HL-60 (cell line): ENCODE results near the gene SLC2A13.

Experiments used
- DNase-seq, 2 experiments: peaks; one replicate each; pipeline ENCODE4 v3.0.0-alpha.2; 2010 to 2020; ENCODE audit warnings: low read depth in 1 of 2, low spot score in 1 of 2
- H3K27ac ChIP-seq: fragments of 250-450 bp; sonication (Bioruptor Pico); replicated peaks from 2 replicates; pipeline ENCODE4 v1.5.1; 2020; ENCODE audit warnings: mild to moderate bottlenecking, moderate library complexity
- H3K27me3 ChIP-seq: fragments of 250-450 bp; sonication (Bioruptor Pico); 2 replicates; pipeline ENCODE4 v1.5.1; 2021; ENCODE audit warnings: mild to moderate bottlenecking, moderate library complexity; ENCODE audit not compliant: insufficient read depth, poor library complexity, severe bottlenecking
- H3K4me3 ChIP-seq: replicated peaks from 2 replicates; pipeline ENCODE4 v1.5.1; 2011; ENCODE audit warnings: mild to moderate bottlenecking, control low read depth, low read length; ENCODE audit not compliant: insufficient read depth
- GABPA ChIP-seq: IDR thresholded peaks from 2 replicates; pipeline ENCODE4 v1.6.1; 2012; ENCODE audit warnings: low read depth
- POLR2AphosphoS5 ChIP-seq: IDR thresholded peaks from 2 replicates; pipeline ENCODE4 v1.6.1; 2012; ENCODE audit warnings: low read depth
- SPI1 ChIP-seq: IDR thresholded peaks from 2 replicates; pipeline ENCODE4 v1.6.1; 2012; ENCODE audit warnings: low read depth, mild to moderate bottlenecking, borderline replicate concordance
- TF ChIP-seq, protein P1 (sequence below): IDR thresholded peaks from 2 replicates; pipeline ENCODE4 v1.6.1; 2012; ENCODE audit warnings: low read depth; ENCODE audit not compliant: insufficient replicate concordance
- TF ChIP-seq, protein P2 (sequence below): IDR thresholded peaks from one replicate; pipeline ENCODE4 v1.5.1; 2011; ENCODE audit warnings: low read length, control low read depth, inconsistent platforms; ENCODE audit not compliant: insufficient read depth

The SLC2A13 gene

DNA sequence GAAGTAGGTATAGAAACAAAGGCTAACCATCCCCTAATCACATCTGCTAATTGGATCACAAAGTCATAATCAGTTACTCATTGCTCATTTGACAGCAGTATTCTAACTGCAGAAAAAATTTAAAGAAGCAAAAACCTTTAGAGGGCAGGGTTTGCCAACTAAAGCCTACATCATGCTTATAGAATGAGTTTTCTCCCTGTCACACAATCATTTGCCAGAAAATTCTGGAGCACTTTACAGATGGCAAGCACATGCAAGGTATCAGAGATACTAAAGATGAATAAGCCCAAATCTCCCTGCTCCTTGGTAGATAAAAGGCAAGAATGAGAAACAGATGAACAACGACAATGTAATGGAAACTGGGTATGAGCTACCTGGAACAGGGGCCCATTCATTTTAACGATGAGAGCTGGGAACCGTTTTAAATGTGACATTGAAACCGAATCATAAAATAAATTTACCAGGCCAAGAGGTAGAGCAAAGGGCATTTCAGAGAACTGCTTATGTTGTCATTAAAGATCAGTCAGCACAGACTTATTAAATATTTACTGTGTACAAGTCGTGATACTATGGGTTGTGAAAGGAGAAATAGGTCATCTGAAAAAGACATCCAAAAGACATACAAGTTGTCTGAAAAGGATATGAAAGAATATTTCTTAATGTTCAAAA, 274.9 kb downstream of the SLC2A13 start:
- Histone ChIP-seq H3K27me3 (no peaks in the 10 kb centered on the region), H3K4me3 (no peak overlapping the region), H3K27ac (no peak overlapping the region)
- DNase-seq = no peak
- no peak for TF ChIP-seq SPI1
- no peak for TF ChIP-seq POLR2AphosphoS5
- no peak for TF ChIP-seq GABPA
- TF ChIP-seq, protein P1, sequence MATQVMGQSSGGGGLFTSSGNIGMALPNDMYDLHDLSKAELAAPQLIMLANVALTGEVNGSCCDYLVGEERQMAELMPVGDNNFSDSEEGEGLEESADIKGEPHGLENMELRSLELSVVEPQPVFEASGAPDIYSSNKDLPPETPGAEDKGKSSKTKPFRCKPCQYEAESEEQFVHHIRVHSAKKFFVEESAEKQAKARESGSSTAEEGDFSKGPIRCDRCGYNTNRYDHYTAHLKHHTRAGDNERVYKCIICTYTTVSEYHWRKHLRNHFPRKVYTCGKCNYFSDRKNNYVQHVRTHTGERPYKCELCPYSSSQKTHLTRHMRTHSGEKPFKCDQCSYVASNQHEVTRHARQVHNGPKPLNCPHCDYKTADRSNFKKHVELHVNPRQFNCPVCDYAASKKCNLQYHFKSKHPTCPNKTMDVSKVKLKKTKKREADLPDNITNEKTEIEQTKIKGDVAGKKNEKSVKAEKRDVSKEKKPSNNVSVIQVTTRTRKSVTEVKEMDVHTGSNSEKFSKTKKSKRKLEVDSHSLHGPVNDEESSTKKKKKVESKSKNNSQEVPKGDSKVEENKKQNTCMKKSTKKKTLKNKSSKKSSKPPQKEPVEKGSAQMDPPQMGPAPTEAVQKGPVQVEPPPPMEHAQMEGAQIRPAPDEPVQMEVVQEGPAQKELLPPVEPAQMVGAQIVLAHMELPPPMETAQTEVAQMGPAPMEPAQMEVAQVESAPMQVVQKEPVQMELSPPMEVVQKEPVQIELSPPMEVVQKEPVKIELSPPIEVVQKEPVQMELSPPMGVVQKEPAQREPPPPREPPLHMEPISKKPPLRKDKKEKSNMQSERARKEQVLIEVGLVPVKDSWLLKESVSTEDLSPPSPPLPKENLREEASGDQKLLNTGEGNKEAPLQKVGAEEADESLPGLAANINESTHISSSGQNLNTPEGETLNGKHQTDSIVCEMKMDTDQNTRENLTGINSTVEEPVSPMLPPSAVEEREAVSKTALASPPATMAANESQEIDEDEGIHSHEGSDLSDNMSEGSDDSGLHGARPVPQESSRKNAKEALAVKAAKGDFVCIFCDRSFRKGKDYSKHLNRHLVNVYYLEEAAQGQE = no peak
- TF ChIP-seq, protein P2, sequence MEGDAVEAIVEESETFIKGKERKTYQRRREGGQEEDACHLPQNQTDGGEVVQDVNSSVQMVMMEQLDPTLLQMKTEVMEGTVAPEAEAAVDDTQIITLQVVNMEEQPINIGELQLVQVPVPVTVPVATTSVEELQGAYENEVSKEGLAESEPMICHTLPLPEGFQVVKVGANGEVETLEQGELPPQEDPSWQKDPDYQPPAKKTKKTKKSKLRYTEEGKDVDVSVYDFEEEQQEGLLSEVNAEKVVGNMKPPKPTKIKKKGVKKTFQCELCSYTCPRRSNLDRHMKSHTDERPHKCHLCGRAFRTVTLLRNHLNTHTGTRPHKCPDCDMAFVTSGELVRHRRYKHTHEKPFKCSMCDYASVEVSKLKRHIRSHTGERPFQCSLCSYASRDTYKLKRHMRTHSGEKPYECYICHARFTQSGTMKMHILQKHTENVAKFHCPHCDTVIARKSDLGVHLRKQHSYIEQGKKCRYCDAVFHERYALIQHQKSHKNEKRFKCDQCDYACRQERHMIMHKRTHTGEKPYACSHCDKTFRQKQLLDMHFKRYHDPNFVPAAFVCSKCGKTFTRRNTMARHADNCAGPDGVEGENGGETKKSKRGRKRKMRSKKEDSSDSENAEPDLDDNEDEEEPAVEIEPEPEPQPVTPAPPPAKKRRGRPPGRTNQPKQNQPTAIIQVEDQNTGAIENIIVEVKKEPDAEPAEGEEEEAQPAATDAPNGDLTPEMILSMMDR = no peak

DNA sequence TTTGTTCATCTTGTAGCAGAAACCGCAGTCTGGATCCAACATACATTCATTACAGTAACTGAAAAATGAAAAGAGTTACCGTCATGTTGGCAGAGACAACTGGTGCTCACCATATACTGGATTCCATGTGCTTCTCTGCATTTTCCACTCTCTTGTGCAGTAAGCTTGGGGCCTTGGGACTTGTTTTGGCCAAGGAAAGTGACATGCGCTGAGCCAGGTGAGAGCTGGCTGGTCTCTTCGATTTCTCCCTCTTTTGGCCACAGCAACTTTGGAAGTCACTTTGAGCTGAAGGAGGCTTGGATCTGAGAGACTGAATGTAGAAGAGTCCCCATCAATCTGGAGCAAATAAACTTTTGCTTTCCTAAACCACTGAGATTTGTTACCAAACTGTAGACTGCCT, 275.7 kb downstream of the SLC2A13 start:
- TF ChIP-seq, protein P2 = no peak
- no peak for TF ChIP-seq SPI1
- TF ChIP-seq GABPA = no peak
- no peak for TF ChIP-seq POLR2AphosphoS5
- TF ChIP-seq, protein P1 = no peak
- Histone ChIP-seq H3K4me3 (no peak overlapping the region), H3K27me3 (no peaks in the 10 kb centered on the region), H3K27ac (no peak overlapping the region)
- no peak for DNase-seq

DNA sequence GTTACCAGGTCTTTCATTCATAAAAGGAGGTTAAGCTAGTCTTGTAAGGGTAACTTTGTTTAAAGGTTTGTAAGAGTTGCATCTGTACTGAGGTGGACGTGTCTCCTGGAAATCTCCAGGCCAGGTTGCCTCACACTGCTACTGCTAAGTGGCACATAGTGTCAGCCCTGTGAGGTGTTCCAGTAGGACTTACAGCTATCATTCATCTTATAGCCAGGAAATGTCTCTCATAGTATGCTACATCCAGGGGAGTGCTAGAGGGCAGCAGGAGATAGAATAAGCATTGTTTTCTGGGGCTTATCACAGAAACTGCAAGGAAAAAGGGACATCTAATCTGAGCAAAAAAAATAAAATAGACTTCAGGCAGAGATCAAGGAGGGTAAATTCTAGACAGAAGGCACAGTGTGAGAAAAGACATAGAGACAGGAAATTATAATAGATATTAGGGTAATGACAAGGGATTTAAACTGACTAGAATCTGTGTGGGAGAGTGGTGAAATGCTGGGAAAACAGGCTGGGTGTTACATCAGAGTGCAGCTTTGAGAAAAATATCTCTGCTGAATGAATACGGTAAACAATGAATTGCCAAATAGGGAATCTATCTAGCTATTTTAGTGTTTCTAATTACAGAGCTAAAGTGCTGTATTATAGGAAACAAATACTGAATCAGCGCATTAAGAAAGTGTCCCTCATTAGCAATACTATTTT, 281.2 kb downstream of the SLC2A13 start:
- Histone ChIP-seq H3K27me3 (no peaks in the 10 kb centered on the region), H3K4me3 (no peak overlapping the region), H3K27ac (no peak overlapping the region)
- TF ChIP-seq GABPA = no peak
- TF ChIP-seq, protein P2 = no peak
- no peak for TF ChIP-seq POLR2AphosphoS5
- no peak for TF ChIP-seq SPI1
- TF ChIP-seq, protein P1 = no peak
- DNase-seq = no peak
